Left lung (tissue), 10 donors: ENCODE measurements around the gene LRRC31. TPM values are rescaled to one million over a fixed set of nuclear protein-coding genes. Genes with fewer than 3 reads are reported as not detected.
A peak's percentile ranks its signal among the peaks of the same experiment; 100 is the strongest.

Experiments
- ATAC-seq: fragments of 200-7000 bp; cut with Tn5 transposase; one replicate; pipeline ENCODE4 v1.9.1; 2020; ENCODE audit warnings: moderate library complexity
- DNase-seq, 4 donors: peaks; one replicate each; pipeline ENCODE4 v3.0.0-alpha.2; 2013 to 2020
- H3K27ac ChIP-seq, 2 donors: fragments of 200-600 bp; sonication (generic) in 1 of 2; one replicate each; pipeline versions ENCODE4 v1.5.0 to v1.8.0; 2020 to 2021
- H3K27me3 ChIP-seq, 2 donors: fragments of 200-600 bp; sonication (generic) in 1 of 2; one replicate each; pipeline versions ENCODE4 v1.5.0 to v1.8.0; 2020 to 2021
- H3K36me3 ChIP-seq, 2 donors: fragments of 200-600 bp; sonication (generic) in 1 of 2; one replicate each; pipeline versions ENCODE4 v1.5.0 to v1.8.0; 2020 to 2021
- H3K4me1 ChIP-seq, 2 donors: fragments of 200-600 bp; one replicate each; pipeline ENCODE4 v1.8.0; 2021
- H3K4me3 ChIP-seq, 2 donors: fragments of 200-600 bp; sonication (generic) in 1 of 2; one replicate each; pipeline versions ENCODE4 v1.5.0 to v1.8.0; 2020 to 2021; ENCODE audit warnings: mild to moderate bottlenecking in 1 of 2
- H3K9me3 ChIP-seq, 2 donors: fragments of 200-600 bp; sonication (generic) in 1 of 2; one replicate each; pipeline versions ENCODE4 v1.5.0 to v1.8.0; 2020 to 2021
- CTCF ChIP-seq, 2 donors: fragments of 200-600 bp; sonication (generic) in 1 of 2; IDR thresholded peaks; one replicate each; pipeline versions ENCODE4 v1.5.0 to v1.8.0; 2021; ENCODE audit warnings: antibody characterized with exemption in 2 of 2
- intact Hi-C, 2 donors: fragments of 100-400 bp; cut with DNase I; formaldehyde crosslinking; loops; one replicate each; pipeline versions ENCODE4 v1.11.2 to v1.14.2; 2022
- polyA plus RNA-seq, 6 donors: library from polyadenylated mRNA; unstranded; fragments of 120-200 nt; gene quantifications; one replicate each; pipeline ENCODE4 v1.2.1, GENCODE V29; 2013; ENCODE audit not compliant: insufficient read length in 6 of 6
- total RNA-seq, 2 donors: library from RNA; stranded (reverse); fragmentation: NEBNext Ultra II Directional; extraction: Animal tissue kit (Norgen Biotek cat#: 25700); gene quantifications; one replicate each; pipeline ENCODE4 v1.2.1, GENCODE V29; 2021
- donor health status: DM: no; HTN: yes; CAD: no.
- donor health status: DM: no; HTN: no; CAD: no.

LRRC31 gene
- total and polyA plus RNA-seq, 8 donors: 0.06 to 0.47 (median 0.19) TPM; not detected in 4

GRCh38 chr3:169812332-169813235 lies 57.2 kb downstream of the LRRC31 start, which contains the start of the genes LRRC34 and LRRIQ4:
Gene LRRC34, minus strand, starts transcription at chr3:169812904. Its CDS starts 356 bp downstream, at chr3:169812548.
Gene LRRIQ4, plus strand, starts transcription at chr3:169812870. Its CDS starts 9,052 bp downstream, at chr3:169821922.
- ATAC-seq: peak; percentile 90

GRCh38 chr3:169811631-169812331 lies 58.0 kb downstream of the LRRC31 start:
- H3K4me3 ChIP-seq: peak overlapping the region; percentile 43 to 62
- DNase-seq (peak in 2 of 4 donors; percentile 46 to 51), ATAC-seq (peak; percentile 39)
- H3K27ac ChIP-seq: peak overlapping the region; percentile 58 to 72
- no peak for TF ChIP-seq CTCF (IDR thresholded peaks at IDR 0.05)
- peaks cover 0 to 9% of the 10 kb centered on the region in 2 donors for H3K9me3 ChIP-seq
- peaks cover 0 to 6% of the 10 kb centered on the region in 2 donors for H3K27me3 ChIP-seq
- intact Hi-C loops: no loop called here
- H3K4me1 ChIP-seq: peaks cover 8 to 23% of the 10 kb centered on the region in 2 donors
- H3K36me3 ChIP-seq: no peaks in the 10 kb centered on the region

More at GRCh38 chr3:169812332-169813235, 57.2 kb downstream of the LRRC31 start, which contains the start of the genes LRRC34 and LRRIQ4:
- Histone ChIP-seq H3K9me3 (peaks cover 0 to 9% of the 10 kb centered on the region in 2 donors), H3K4me1 (peaks cover 8 to 23% of the 10 kb centered on the region in 2 donors), H3K27me3 (peaks cover 0 to 6% of the 10 kb centered on the region in 2 donors), H3K4me3 (peak within 1 kb of the TSS; percentile 43 to 62), H3K36me3 (no peaks in the 10 kb centered on the region), H3K27ac (peak within 1 kb of the TSS; percentile 58 to 72)
- peak; percentile 65 to 96 (median 82) for DNase-seq
- TF ChIP-seq CTCF (IDR thresholded peaks at IDR 0.05): peak in 1 of 2 donors; percentile 19
- intact Hi-C loops: no loop called here

GRCh38 chr3:169809230-169809795 lies 60.4 kb downstream of the LRRC31 start:
- Histone ChIP-seq H3K36me3 (no peaks in the 10 kb centered on the region), H3K27ac (no peak overlapping the region), H3K27me3 (peaks cover 0 to 6% of the 10 kb centered on the region in 2 donors), H3K9me3 (no peaks in the 10 kb centered on the region), H3K4me1 (peaks cover 8 to 23% of the 10 kb centered on the region in 2 donors), H3K4me3 (no peak overlapping the region)
- ATAC-seq (no peak), DNase-seq (no peak)
- TF ChIP-seq CTCF (IDR thresholded peaks at IDR 0.05): no peak
- intact Hi-C loops: no loop called here

GRCh38 chr3:169804681-169805080 lies 65.1 kb downstream of the LRRC31 start:
- no peaks in the 10 kb centered on the region for H3K4me1 ChIP-seq
- H3K9me3 ChIP-seq: no peaks in the 10 kb centered on the region
- no peak overlapping the region for H3K27ac ChIP-seq
- no peaks in the 10 kb centered on the region for H3K27me3 ChIP-seq
- DNase-seq: no peak
- no peak overlapping the region for H3K4me3 ChIP-seq
- H3K36me3 ChIP-seq: no peaks in the 10 kb centered on the region
- intact Hi-C loops: no loop called here
- ATAC-seq: no peak
- TF ChIP-seq CTCF (IDR thresholded peaks at IDR 0.05): no peak
